NCI-H69 (cell line): ENCODE data around the gene WWC1.

Source experiments
- DNase-seq: peaks from one replicate; lab custom pipeline; 2025; lab: John Stamatoyannopoulos, UW

Gene WWC1

DNA sequence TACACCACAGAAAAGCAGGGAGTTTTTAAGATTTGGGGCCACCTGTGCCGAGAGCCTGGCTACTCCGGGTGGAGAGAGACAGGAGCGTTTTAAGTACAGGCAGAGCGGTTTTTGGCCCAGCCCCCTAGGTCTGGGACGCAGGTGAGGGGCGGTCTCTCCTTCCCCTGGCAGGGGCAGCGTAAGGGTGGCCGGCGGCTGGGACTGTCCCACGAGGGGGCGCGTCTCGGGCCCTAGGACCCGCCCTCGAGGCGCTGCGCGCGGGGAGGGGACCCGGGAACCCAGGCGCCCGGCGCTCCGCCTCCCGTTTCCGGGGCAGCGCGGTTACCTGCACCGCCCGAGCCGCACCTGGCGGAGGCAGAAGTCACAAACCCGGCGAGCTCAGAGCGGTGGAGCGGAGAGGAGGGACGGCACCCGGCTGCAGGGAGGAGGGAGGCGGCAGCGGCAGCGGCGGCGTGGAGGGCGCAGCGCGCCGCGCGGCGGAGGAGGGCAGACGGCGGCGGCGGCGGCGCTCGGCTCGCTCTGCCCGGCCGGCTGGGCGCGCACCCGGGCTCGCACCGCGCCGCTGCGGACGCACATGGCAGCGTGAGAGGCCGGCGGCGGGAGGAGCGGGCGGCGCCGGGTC, at the start of gene WWC1:
Gene WWC1 (plus strand): TSS at position 304 of the 622 bp plus-strand sequence. CDS start 508 bp downstream, outside the sequence.
- peak; percentile 95 for DNase-seq

DNA sequence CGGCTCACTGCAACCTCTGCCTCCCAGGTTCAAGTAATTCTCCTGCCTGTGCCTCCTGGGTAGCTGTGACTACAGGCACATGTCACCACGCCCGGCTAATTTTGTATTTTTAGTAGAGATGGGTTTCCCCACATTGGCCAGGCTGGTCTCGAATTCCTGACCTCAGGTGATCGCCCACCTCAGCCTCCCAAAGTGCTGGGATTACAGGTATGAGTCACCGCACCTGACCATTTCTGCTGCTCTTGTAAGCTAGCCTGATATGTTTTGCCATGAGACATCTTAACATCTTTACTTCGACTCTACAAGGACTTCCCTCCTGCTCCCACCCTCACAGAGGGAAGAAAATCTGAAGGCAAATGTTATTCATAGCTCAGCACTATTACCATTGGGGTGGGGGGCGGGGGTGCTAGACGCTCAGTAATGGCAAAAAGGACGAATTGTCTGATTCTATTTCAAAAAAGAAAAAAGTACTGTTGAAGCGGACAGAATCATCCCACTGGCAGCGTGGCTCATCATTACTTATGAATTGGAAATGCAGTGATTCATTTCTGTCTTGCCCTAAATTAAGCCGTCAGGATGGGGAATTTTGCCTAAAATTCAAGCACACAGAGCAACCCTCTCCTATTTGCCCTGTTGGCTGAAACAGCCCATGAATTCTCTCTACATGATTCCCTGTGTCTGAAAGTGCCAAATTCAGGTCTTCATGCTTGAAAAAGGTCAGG, 46.4 kb upstream of the WWC1 start:
- DNase-seq = no peak

DNA sequence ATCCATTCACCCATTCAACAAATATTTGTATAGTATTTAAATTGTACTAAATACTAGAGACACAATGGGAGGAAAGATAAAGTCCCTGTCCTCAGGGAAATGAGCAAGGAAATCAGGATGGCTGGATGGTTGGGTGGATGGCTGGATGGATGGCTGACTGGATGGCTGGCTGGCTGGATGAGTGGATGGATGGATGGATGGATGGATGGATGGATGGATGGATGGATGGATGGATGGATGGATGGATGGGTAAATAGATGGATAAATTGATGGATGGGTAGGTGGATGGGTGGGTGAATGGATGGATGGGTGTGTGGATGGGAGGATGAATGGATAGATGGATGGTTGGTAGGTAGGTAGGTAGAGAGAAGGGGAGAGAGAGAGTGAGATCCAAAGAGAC, 41.5 kb upstream of the WWC1 start:
- DNase-seq = no peak

DNA sequence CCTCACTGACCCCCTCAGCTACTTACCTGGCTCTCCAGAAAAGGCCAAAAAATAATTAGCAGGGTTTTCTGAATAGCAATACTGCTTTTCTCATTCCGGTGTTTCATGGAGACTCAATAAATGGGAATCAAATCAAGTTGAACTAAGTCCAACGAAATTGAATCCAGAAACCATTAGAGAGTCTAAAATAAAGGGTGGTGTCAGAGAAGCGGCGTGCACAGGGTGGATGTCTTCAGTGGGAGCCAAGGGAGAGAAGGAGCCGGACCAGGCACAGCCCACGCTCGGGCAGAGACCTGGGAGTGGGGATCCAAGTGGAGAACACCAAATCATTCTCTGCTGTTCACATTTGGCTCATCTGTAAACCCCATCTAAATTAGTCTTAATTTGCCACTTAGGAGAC, 40.2 kb upstream of the WWC1 start:
- DNase-seq = no peak

DNA sequence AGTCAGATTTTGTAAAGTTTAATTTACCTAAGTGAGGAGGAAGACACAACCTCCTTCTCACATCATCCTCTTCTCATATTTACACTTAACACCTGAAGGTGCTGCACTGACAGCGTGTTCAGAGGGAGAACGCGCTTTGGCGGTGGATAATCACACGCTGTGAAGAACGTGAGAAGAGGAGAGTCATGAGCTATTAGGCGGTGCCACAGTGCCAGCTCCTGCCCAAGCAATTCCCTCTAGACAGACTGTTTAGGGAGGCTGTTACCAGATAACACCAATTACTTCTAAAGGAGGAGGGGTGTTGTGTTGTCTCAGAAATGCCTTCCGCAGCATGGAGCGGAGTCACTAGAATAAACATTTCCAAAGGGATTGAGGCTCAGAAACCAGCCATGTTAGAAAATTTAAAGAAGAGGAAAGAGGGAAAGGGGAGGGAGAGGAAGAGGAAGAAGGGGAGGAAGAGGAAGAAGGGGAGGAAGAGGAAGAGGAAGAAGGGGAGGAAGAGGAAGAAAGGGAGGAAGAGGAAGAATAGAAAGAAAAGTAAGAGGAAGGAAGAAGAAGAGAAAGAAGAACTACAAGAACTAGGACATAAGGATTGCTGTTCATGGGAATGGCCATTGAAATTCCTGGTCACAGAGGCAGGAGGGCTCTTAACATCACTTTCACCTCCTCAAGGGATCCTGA, 37.3 kb upstream of the WWC1 start:
- DNase-seq = peak; percentile 64

DNA sequence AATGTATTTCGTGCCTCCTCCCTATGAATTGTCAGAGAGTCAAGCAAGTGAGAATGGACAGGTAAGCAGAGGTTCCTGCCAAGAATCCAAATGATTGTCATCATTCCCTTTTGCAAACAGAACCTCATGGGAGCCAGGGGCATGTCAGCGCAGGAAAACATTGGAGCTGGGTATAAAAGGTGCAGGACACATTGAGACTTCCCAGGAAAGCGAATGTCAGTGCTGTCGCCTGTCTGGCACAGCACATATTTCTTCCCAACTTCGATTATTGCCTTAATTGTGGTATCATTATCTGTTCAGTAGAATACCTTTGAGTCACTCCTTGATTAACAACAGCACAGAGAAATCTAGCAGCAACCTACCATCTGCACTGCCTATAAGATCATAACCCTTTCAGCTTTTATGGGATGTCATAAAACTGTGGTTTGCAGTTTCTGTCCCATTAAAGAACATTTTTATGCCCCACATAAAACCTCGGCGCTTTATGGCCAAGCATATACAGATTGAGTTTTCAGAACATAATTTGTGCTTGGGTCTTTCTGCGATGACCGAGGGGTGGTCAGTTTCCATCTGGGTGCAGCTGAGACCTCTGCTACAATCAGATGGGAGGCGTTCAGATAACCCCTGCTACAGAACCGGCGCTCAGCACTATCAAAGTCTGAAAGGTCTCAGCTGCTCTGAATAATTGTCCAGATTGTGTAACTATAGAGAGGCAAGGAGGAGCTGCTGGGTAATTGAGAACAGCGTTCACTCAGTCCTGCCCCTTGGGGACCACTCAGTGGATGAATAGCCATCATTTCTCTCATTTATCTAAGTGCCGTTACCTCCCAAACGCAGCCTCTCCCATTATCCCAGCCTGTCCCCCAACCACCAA, 30.9 kb upstream of the WWC1 start:
- peak; percentile 87 for DNase-seq

DNA sequence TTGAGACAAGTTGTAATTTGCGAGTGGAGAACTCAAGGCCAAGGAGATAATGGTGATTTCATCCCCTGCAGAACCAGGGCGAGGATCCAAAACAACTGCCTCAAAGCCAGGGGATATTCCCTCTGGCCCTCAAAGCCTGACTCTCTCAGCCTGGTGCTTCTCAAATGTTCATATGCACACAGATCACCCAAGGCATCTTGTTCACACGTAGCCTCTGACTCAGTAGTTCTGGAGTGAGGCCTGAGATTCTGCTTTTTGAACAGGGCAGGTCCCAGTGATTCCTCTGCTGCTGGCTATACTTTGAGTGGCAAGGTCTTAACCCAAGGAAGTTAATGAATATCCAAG, 30.2 kb upstream of the WWC1 start:
- DNase-seq = no peak

DNA sequence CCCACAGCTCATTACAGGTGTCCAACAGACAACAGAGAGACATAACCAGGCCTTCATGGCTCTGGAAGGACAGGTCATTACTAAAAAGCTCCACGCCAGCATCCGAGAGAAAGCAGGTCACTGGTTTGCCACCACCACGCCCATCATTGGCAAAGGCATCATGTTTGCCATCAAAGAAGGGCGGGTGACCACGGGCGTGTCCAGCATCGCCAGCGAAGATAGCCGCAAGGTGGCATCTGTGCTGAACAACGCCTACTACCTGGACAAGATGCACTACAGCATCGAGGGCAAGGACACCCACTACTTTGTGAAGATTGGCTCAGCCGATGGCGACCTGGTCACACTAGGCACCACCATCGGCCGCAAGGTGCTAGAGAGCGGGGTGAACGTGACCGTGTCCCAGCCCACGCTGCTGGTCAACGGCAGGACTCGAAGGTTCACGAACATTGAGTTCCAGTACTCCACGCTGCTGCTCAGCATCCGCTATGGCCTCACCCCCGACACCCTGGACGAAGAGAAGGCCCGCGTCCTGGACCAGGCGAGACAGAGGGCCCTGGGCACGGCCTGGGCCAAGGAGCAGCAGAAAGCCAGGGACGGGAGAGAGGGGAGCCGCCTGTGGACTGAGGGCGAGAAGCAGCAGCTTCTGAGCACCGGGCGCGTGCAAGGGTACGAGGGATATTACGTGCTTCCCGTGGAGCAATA, 29.3 kb upstream of the WWC1 start:
- no peak for DNase-seq

DNA sequence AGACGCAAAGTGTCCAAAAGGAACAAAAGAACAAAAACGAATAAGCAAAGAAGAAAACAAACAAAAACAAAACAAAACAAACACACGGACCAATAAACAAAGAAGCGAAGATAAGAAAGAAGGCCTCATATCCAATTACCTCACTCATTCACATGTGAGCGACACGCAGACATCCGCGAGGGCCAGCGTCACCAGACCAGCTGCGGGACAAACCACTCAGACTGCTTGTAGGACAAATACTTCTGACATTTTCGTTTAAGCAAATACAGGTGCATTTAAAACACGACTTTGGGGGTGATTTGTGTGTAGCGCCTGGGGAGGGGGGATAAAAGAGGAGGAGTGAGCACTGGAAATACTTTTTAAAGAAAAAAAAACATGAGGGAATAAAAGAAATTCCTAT, 28.3 kb upstream of the WWC1 start:
- DNase-seq = no peak

DNA sequence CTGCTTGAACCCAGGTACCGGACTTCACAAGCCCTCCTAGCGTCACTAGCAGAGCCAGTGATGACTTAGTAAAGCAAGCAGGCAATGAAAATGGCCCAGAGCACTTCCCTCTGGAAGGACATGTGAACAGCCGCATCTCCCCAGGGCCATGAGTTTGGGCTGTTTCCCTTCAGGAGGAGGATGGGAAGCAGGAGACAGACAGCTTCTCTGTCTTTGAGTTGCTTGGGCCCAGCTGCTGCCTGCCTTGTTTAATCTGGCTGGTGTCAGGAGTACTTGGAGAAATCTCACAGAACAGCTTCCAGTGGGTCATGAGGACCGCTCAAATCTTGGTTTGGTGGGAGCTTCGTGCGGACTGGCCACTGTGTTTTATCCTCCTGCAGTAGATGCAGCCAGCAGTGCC, 25.4 kb upstream of the WWC1 start:
- no peak for DNase-seq

DNA sequence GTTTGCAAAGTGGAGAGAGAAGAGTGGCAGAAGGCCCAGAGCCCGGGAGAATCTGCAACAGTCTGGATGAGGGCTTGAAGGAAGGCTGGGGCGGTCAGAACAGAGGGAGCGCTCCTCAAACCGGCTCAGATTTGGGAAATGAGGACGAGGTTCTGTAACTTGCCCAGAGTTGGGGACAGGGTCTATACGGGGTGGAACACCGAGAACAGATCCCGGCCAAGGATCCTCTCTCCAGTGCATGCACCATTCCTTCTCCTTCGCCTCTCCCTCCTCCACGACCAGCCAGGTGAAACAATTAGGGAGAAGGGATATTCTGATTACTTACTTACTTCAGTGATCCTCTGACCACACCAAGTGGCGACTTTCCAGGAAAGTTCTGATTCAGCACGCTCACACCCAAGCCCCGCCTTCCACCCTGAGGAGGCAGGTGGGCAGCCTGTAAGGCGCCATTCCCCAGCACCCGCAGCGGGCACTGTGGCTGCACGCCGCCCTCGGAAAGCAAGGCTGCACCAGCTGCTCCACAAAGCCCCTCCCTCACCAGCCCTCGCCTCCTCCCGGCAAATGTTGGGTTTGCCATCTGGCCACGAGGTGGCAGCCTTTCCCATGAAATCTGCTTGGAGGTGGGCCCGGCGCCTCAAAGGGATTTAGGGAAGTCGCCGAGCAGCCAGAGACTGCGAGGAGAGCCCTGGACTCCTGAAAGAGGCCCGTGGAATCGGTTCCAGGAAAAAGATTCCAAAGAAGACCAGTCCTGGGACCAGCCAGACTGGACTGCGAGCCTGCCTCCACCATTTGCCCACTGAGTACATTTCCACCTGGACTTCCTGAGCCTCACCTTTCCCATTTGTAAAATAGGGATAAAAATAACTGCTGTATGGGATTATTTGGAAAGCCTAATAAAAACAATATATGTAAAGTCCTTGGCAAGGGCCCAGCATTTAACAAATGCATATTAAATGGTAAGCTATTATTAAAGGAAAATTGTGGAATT, 22.2 kb upstream of the WWC1 start:
- peak; percentile 97 for DNase-seq

DNA sequence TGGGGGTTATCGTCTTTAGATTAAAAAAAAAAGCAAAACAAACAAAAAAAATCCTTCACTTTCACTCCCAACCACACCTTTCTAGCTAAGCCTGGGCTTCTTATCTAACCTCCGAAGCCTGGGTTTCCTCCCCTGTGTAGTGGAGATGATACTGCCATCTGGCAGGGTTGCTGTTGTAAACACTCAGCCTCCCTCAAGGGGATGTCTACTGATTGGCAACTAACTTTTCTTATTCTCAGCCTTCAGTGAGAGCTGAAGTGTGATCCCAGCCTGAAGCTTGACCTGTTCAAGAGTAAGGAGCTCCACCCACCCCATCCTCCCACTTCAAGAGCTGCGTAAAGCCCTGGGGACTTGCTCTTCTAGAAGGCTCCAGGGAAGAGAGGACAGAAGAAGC, 21.5 kb upstream of the WWC1 start:
- DNase-seq = peak; percentile 63

DNA sequence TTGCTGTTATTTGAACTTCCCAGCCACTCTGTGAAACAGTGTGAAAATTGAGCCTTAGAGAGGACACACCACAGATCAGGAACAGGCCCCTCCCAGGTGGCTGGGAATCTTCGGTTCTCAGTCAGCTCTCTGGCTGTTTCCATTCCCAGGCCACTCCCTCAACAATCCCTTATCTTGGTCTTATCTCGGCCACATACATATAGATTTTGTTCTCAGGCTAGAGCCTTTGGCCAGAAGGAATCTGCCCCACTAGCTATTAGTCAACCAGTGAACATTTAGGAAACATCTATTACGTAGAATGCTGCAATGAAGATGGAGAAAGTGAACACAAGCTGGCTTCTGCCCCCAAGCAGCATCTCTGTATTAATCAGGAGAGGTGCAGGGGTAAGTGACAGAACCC, 21.0 kb upstream of the WWC1 start:
- no peak for DNase-seq

DNA sequence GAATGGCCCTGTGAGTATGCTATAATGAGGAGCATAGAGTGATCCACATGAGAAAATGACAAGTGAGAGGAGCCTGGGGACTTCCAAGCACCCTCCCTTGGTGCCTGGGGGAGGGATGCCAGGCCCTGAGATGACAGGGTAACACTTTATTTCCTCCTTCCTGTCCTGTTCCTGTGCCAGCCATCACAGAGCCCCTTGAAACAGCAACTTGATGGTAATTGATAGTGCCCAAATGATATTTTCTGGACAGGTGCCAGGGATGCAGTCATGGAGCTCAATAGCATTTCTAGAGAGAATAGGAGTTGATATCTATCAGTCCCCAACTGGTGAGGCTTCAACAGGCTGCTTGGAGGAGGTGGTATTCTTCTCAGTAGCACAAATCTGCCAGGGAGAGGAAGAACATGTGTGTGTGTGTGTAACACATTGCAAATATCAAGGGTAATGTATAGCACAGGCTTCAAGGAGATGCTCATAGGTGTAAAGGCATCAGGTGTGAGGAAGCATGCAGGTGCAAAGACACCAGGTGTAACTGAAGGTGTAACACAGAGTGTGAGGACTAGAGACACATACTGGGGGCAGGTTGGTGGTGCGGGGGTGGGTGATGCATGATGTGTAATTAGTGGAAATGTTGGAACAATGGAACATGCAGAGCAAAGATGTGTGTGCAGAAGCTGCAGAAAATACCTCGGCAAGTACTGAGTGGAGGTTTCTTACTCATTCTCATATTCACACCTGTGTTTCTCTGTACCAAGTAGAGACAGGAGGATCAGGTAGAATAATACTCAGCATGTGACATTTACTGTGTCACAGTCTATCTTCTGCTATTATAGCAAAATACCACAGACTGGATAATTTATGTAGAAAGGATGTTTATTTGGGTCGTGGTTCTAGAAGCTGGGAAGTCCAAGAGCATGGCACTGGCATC, 18.1 kb upstream of the WWC1 start:
- peak; percentile 68 for DNase-seq

DNA sequence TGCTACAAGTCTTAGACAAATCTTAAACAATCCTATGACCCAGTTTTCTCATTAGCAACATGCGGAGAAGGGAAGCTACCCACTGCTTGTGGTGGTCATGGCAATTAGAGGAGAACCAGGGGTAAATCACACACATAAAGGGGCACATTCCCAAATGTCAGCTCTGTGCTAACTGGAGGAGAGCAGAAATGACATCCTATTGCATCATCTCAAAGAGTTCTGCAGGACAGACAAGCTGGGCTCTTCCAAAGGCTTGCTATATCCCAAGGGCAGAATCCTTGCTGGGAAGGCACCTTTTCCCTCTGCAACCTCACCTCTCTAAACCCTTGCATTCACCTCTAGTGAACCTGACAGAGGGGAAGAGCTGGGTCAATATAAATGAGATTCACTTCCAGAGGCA, 17.0 kb upstream of the WWC1 start:
- no peak for DNase-seq

DNA sequence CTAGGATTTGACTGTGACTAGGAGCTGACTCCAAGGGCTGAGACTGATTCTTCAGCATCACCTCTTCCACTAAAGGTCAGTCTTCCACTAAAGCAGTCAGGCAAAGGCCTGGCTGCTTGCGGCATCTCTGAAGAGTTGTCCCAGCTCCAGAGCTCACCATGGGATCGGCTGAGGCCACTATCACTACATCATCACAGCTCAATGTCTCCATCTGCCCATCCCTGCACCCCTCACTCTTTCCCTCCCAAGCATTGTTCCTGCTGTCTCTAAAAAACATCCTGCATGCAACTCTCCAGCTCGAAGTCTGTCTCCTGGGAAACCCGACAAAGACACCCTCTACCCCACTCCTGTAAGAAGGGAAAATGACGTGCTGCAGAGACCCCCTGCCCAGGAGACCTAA, 15.5 kb upstream of the WWC1 start:
- no peak for DNase-seq

DNA sequence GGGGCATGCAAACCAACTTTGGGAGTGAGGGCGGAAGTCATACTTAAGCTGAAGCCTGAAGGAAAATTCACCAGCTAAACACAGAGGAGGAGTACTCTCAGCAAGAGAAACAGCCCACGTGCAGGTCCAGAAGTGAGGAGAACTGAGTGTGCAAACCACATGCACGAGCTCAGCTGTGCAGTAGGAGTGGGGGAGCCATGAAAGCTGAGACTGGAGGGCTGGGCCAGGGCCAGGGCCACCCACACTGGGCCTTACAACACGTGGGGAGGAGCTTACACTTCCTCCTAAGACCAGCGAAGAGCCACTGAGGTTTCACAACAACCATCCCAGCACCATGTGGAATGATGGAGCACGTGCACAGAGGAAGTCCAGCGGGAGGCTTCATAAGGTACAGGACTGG, 9.3 kb upstream of the WWC1 start:
- peak; percentile 23 for DNase-seq

DNA sequence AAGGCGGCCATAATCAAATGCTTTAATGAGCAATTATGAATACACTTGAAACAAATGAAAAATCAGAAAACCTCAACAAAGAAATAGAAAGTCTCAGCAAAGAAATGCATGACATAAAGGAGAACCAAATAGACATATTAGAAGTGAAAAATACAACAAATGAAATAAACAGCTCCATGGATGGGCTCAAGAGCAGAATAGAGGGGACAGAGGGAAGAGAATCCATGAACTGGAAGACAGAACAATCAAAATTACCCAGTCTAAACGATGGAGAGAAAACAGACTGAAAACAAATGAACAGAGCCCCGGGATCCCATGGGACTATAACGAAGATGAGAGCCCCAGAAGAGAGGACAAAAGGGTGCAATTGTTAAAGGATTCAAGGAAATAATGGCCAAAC, 6.6 kb upstream of the WWC1 start:
- DNase-seq = no peak

DNA sequence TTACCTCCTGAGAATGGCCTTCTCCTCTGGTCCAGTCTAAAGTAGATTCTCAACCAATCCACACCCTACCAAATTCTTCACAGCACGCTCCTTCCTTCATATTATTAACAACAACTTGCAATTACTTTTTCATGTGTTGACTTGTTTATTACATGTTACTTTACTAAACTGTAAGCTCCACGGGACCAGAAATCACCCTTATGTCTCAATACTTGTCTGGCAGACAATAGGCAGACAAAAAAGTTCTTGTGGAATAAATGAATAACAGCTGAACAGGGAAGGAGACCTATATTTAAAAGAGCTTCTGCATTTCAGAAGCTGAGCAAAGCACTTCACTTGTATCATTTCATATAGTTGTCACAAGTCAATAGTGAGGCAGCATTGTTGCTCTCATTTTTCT, 5.7 kb upstream of the WWC1 start:
- DNase-seq = no peak

DNA sequence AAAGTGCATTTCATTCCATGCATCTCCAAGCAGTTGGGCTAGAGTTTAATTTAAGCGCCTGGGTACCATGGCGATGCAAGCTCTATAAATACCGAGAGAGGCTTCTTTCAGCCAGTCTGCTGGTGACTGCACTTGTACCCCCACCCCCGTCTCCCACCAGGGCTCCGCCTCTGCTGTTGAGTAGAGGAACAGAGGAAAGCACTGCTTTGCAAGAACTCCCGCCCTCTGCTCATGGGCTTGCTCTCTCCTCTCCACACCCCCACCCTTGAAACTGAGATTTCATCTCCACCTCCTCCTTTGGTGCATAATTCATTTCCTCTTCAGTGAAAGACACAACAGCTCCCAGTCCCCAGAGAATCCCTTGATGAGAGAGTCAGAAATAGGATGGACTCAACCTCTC, 5.1 kb upstream of the WWC1 start:
- DNase-seq = peak; percentile 67
